Left lobe of liver (tissue), 2 donors: ENCODE results near the gene C16orf90. TPM values are rescaled to one million over a fixed set of nuclear protein-coding genes. Genes with fewer than 3 reads are reported as not detected.
A peak's percentile ranks its signal among the peaks of the same experiment; 100 is the strongest.

ENCODE experiments used
- ATAC-seq: fragments of 200-7000 bp; cut with Tn5 transposase; one replicate; pipeline ENCODE4 v1.9.1; 2020; ENCODE audit warnings: mild to moderate bottlenecking, moderate library complexity
- DNase-seq: peaks from one replicate; pipeline ENCODE4 v3.0.0-alpha.2; 2020; ENCODE audit warnings: low spot score
- total RNA-seq: library from RNA; stranded (reverse); gene quantifications from one replicate; pipeline ENCODE4 v1.2.1, GENCODE V29; 2021
- donor health status: DM: no; HTN: no; CAD: no; lungs with moderate emphysema.
- donor health status: DM: no; HTN: yes; CAD: no.

The C16orf90 gene
- total RNA-seq, 1 donor from 2014 or later = not detected

- DNase-seq (no peak), ATAC-seq (no peak)
Observed at GRCh38 chr16:3467921-3468320, 27.4 kb downstream of the C16orf90 start.

GRCh38 chr16:3467182-3467581, 28.1 kb downstream of the C16orf90 start:
- no peak for DNase-seq
- ATAC-seq = peak; percentile 54

DNA sequence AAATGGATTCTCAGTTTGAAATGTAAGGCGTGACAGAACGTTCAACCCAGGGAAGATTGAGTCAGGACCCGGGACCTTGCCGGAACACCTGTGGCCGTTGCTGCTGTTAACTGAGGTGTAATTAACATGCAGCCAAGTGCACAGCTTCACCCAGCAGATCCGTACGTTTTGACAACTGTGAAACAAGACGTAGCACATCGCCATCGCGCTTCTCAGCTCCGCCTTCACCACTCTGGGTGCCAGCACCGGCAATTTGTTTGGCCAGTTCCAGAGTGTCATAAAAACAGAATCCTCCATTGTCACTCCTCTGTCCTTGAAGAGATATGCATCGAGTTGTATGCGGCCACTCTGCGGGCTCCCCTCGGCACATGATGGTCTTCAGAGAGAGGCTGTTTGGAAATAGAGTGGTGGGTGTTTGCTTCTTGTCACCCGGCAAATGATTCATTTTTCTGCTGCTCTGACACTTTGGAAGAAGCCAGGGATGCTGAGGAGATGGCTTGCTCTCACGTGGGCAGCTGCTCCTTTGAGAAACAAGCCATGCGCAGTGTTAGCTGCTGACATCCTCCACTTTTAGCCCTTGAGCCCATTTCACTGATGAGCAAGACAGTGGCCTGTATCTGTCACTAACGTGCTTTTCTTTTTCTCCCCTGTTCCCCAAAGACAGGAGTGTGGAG, 29.2 kb downstream of the C16orf90 start:
- DNase-seq (no peak), ATAC-seq (no peak)

GRCh38 chr16:3465301-3465700, 30.0 kb downstream of the C16orf90 start:
- no peak for DNase-seq
- ATAC-seq = no peak

- DNase-seq = no peak
- ATAC-seq = no peak
Observed at GRCh38 chr16:3461151-3461550, 34.1 kb downstream of the C16orf90 start.

DNA sequence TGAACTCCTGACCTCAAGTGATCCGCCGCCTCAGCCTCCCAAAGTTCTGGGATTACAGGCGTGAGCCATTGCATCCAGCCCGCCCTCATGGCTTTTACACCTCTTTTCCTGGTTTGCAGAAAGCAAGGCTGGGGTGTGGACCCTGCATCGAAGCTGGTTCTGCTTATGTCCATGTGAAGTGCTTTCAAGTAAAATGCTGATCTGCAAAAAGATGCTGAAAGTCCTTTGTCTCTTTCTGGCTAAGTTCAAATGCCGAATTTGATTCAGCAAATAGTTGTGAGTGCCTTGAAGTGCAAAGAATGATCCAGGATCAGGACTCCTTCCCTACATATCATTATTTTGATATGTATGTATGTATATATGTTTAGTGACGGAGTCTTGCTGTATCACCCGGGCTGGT, 34.7 kb downstream of the C16orf90 start:
- no peak for ATAC-seq
- no peak for DNase-seq

- ATAC-seq (no peak), DNase-seq (no peak)
Observed at GRCh38 chr16:3460121-3460520, 35.2 kb downstream of the C16orf90 start.

DNA sequence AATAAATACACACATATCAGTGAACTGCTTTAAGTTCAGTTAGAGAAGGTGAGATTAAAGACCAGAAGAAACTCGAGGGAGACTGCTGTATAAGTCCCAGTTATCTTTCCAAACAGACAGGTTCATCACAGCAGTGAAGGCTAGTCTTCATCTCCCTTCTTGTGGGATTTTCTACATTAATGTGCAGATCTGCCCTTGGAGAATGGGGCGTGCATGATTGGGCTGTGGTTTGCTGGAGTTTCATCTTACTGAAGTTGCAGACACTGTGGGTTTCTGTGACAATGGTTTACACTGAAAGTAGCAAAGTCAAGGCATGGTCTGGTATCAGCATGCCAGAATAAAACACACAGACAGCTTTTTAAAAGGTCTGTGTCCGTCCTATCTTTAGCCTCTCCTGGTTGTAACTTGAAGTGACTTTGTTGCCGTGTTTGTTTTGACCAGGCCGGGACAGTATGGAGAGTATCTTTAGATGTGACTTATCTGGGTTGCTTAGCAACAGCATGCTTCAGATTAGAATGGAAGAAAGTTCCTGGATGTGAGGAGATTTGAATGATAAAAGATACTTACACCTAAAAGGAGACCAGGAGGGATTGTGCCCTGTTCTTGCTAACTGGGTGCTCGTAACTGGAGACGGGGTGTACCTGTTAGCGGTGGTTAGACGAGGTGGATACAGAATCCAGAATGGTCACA, 35.7 kb downstream of the C16orf90 start:
- DNase-seq (no peak), ATAC-seq (no peak)

DNA sequence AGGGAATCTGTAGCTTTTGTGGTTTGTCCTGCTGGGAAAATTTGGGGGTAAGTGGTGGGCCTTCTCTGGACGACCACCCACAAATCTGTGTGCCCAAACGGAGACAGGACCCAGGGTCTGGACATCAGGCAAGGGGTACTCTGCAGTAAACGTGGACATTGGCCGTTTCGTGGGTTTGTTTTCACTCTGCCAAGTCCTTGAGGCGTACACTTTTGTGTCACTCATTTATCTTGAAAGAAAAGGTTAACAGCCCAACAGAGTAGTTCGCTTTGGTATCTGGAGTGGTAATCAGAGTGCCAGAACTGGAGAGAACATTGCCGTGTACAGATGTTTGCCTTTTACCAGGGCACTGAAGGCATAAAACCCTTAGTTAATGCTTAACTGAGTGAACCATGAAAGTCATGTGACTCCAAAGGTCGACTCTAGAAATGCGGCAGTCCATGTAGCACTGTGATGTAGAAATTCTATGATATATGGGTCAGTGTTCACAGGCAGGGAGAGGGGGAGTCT, 36.4 kb downstream of the C16orf90 start:
- ATAC-seq (peak; percentile 66), DNase-seq (peak; percentile 70)

GRCh38 chr16:3458278-3458851, 36.9 kb downstream of the C16orf90 start:
- ATAC-seq (no peak), DNase-seq (no peak)

DNA sequence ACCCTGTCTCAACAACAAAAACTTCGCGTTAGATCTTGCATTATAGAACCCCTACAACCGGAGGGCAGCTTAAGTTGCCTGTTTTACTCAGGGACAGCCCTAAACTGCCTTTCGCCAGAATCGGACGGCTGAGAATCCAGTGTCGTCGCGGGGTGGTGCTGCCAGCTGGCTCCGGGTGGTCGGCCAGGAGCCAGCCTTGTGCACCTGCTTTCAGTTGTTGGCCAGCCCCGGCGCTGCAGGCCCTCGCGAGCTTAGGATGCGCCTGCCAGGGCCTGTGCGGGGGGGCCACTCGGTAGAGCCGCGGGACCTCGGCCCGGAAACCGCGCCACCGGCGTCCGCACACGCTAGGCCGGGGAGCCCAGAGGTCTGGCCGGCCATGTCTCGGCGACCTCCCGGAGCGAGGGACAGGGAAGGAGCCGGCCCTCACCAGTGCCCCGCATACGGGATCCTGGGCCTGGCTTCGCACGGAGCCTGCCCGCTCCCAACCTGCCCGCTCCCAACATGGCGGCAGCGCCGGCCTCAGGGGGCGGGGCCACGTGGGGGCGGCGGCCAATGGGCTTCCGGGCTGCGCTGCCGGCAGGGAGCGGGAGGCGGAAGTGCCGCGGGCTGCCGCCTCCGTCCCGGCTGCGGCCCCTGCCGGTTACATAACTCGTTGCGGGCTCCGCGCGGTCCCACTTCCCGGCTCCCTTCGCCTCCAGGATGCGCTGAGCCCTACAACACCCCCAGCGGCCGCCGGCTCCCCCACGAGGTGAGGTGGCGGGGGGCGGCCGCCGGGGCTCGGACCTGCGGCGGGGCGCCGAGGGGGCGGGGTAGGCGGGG, 37.6 kb downstream of the C16orf90 start:
- ATAC-seq (peak; percentile 85), DNase-seq (peak; percentile 95)

- ATAC-seq (no peak), DNase-seq (peak; percentile 19)
Observed at GRCh38 chr16:3454631-3455147, 40.6 kb downstream of the C16orf90 start.

- ATAC-seq (no peak), DNase-seq (peak; percentile 8)
Observed at GRCh38 chr16:3454093-3454492, 41.2 kb downstream of the C16orf90 start.

GRCh38 chr16:3444032-3444388, 51.3 kb downstream of the C16orf90 start:
- ATAC-seq (peak; percentile 82), DNase-seq (no peak)

Other genes starting within 250 kb of the C16orf90 start
- gene MEFV, start 238.9 kb downstream of the C16orf90 start, total RNA-seq = 0.88 TPM
- 8.4 TPM for gene ZNF263, start 212.0 kb downstream of the C16orf90 start, total RNA-seq
- gene TIGD7, start 190.1 kb downstream of the C16orf90 start, total RNA-seq = 1.6 TPM
- 10.2 TPM for gene ZNF75A, start 190.0 kb downstream of the C16orf90 start, total RNA-seq
- gene OR2C1, start 139.6 kb downstream of the C16orf90 start, total RNA-seq = not detected
- gene ZSCAN32, start 94.5 kb downstream of the C16orf90 start, total RNA-seq = 5.6 TPM
- 4.2 TPM for gene ZNF174, start 94.3 kb downstream of the C16orf90 start, total RNA-seq
- 0.91 TPM for gene ZNF597, start 52.0 kb downstream of the C16orf90 start, total RNA-seq
- gene NAA60, start 51.8 kb downstream of the C16orf90 start, total RNA-seq = 39.5 TPM
- gene CLUAP1, start 5.5 kb upstream of the C16orf90 start, total RNA-seq = 6.8 TPM
- 0.81 TPM for gene NLRC3, start 81.9 kb upstream of the C16orf90 start, total RNA-seq
- 2.8 TPM for gene SLX4, start 116.1 kb upstream of the C16orf90 start, total RNA-seq
- gene DNASE1, start 159.2 kb upstream of the C16orf90 start, total RNA-seq = 4.6 TPM
- 154 TPM for gene TRAP1, start 222.0 kb upstream of the C16orf90 start, total RNA-seq